Activated T-cell treated with anti-CD3 and anti-CD28 coated beads, Interleukin-2, amount 50 U/mL, for 1 hour (primary cell): ENCODE results near the gene NBEA.

Source experiments
- DNase-seq: peaks from one replicate; pipeline ENCODE4 v3.0.0-alpha.2; 2020

The NBEA gene

GRCh38 chr13:35448465-35448864, 506.4 kb downstream of the NBEA start:
- DNase-seq, result no peak

- no peak for DNase-seq
These were observed 507.8 kb downstream of the NBEA start for GRCh38 chr13:35449821-35450220.

GRCh38 chr13:35455022-35455421, 513.0 kb downstream of the NBEA start:
- DNase-seq, result no peak

GRCh38 chr13:35457258-35457657, 515.2 kb downstream of the NBEA start:
- DNase-seq, result no peak

GRCh38 chr13:35460061-35460460, 518.0 kb downstream of the NBEA start:
- DNase-seq, result no peak

- no peak for DNase-seq
These were observed 523.3 kb downstream of the NBEA start for GRCh38 chr13:35465371-35465770.

- DNase-seq, result no peak
These were observed 526.1 kb downstream of the NBEA start for GRCh38 chr13:35468195-35468594.

GRCh38 chr13:35469806-35470525, 527.9 kb downstream of the NBEA start:
- DNase-seq, result no peak

GRCh38 chr13:35470671-35471661, 528.9 kb downstream of the NBEA start:
- no peak for DNase-seq

- no peak for DNase-seq
These were observed 529.7 kb downstream of the NBEA start for GRCh38 chr13:35471706-35472322.

GRCh38 chr13:35472323-35472881, 530.3 kb downstream of the NBEA start:
- no peak for DNase-seq

GRCh38 chr13:35473206-35473775, 531.2 kb downstream of the NBEA start:
- DNase-seq, result no peak

- DNase-seq, result no peak
These were observed 531.7 kb downstream of the NBEA start for GRCh38 chr13:35473802-35474201.

GRCh38 chr13:35474496-35475211, 532.6 kb downstream of the NBEA start:
- DNase-seq, result no peak

- no peak for DNase-seq
These were observed 533.3 kb downstream of the NBEA start for GRCh38 chr13:35475212-35475959.

- no peak for DNase-seq
These were observed 534.2 kb downstream of the NBEA start, which contains the start of gene MAB21L1 for GRCh38 chr13:35475960-35476943. Gene MAB21L1 (minus strand): TSS chr13:35476689. CDS start chr13:35476138, 551 bp downstream.

- DNase-seq, result no peak
These were observed 535.4 kb downstream of the NBEA start for GRCh38 chr13:35477386-35477946.

GRCh38 chr13:35478271-35479037, 536.4 kb downstream of the NBEA start:
- no peak for DNase-seq

- no peak for DNase-seq
These were observed 537.0 kb downstream of the NBEA start for GRCh38 chr13:35479038-35479492.
